Measurements from ENCODE around the gene ENOX2. TPM values are rescaled to one million over a fixed set of nuclear protein-coding genes. Genes with fewer than 3 reads are reported as not detected.

The ENOX2 gene, protein sequence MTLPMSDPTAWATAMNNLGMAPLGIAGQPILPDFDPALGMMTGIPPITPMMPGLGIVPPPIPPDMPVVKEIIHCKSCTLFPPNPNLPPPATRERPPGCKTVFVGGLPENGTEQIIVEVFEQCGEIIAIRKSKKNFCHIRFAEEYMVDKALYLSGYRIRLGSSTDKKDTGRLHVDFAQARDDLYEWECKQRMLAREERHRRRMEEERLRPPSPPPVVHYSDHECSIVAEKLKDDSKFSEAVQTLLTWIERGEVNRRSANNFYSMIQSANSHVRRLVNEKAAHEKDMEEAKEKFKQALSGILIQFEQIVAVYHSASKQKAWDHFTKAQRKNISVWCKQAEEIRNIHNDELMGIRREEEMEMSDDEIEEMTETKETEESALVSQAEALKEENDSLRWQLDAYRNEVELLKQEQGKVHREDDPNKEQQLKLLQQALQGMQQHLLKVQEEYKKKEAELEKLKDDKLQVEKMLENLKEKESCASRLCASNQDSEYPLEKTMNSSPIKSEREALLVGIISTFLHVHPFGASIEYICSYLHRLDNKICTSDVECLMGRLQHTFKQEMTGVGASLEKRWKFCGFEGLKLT
- 6.7 to 9.3 TPM (median 8.3 TPM) in 5 replicates for total RNA-seq (2022; extraction: Qiagen RNA extraction)

DNA sequence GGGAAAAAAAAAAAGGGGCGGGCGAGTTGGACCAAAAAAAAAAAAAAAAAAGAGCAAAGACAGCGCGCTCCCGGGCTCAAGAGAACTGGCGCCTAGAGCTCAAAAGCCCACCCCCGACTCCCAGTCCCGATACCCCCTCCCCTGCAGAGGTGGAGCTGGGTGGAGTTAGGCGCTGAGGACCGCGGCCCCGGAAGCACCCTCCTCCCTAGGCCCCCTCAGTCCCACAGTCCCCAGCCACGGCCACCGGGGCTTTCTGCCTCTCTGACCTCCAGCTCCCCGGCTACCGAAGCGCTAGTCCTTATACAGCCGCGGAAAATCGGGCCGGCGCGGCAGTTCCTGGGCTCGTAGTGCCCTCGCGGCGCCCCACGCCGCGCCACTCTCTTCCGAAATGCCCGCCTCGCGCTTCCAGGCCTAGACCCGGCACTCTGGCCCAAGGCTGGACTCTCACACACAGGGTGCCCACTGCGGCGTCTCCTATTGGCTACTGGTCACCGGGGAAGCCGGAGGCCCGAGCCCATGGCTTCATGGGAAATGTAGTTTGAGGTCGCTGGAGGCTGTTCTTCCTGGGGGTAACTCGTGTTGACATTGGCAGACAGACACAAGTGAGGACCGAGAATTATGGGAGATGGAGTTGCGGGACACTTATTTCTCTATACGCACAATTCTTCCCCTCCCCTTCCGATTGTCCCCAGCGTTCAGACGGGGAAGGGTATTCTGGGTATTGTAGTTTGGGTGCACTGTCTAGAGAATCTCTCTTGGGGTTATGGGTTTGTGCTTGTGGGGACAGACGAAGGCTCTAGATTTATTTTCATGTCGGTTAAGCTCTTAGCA is at the start of gene ENOX2:
ENOX2 (minus strand) TSS at position 427 of the 831 bp plus-strand sequence. CDS start 199,993 bp downstream, outside the sequence.

Other genes with a start within 250 kb of the ENOX2 start
- gene ARHGAP36, start 155.1 kb upstream of the ENOX2 start, total RNA-seq (2022; extraction: Qiagen RNA extraction): not detected in 5 replicates

Data from A549 treated with Hydrocortisone at 1 μM for 4 hours (cell line).